ENCODE data around the gene MST1.

DNA sequence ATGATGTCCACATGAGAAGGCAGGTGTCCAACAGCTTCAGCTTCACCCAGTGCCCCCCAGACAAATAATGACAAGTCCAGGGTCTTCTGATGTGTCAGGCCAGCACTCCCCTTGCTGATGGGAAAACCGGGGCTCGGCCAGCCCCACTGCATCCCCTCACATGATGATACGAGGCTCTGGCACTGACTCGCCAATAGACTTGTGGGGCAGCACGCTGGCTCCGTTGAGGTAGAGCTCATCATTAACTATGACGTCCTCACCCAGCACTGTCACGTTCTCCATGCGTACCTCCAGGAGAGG is 32.3 kb upstream of the MST1 start:
- TF ChIP-seq RBAK (tag by site-specific recombination; IDR thresholded peaks at IDR 0.05) = no peak
- TF ChIP-seq, protein P1, sequence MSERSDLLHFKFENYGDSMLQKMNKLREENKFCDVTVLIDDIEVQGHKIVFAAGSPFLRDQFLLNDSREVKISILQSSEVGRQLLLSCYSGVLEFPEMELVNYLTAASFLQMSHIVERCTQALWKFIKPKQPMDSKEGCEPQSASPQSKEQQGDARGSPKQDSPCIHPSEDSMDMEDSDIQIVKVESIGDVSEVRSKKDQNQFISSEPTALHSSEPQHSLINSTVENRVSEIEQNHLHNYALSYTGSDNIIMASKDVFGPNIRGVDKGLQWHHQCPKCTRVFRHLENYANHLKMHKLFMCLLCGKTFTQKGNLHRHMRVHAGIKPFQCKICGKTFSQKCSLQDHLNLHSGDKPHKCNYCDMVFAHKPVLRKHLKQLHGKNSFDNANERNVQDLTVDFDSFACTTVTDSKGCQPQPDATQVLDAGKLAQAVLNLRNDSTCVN (tag by site-specific recombination; optimal IDR thresholded peaks at IDR 0.05) = no peak
- TF ChIP-seq ZNF274 (IDR thresholded peaks at IDR 0.05; ENCODE audit: low read length) = no peak
- no peak for TF ChIP-seq ZNF274 (tag by site-specific recombination; IDR thresholded peaks at IDR 0.05; ENCODE audit: borderline replicate concordance)
- TF ChIP-seq, protein P2, sequence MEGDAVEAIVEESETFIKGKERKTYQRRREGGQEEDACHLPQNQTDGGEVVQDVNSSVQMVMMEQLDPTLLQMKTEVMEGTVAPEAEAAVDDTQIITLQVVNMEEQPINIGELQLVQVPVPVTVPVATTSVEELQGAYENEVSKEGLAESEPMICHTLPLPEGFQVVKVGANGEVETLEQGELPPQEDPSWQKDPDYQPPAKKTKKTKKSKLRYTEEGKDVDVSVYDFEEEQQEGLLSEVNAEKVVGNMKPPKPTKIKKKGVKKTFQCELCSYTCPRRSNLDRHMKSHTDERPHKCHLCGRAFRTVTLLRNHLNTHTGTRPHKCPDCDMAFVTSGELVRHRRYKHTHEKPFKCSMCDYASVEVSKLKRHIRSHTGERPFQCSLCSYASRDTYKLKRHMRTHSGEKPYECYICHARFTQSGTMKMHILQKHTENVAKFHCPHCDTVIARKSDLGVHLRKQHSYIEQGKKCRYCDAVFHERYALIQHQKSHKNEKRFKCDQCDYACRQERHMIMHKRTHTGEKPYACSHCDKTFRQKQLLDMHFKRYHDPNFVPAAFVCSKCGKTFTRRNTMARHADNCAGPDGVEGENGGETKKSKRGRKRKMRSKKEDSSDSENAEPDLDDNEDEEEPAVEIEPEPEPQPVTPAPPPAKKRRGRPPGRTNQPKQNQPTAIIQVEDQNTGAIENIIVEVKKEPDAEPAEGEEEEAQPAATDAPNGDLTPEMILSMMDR (tag by site-specific recombination; IDR thresholded peaks at IDR 0.05) = no peak
- TF ChIP-seq, protein P3, sequence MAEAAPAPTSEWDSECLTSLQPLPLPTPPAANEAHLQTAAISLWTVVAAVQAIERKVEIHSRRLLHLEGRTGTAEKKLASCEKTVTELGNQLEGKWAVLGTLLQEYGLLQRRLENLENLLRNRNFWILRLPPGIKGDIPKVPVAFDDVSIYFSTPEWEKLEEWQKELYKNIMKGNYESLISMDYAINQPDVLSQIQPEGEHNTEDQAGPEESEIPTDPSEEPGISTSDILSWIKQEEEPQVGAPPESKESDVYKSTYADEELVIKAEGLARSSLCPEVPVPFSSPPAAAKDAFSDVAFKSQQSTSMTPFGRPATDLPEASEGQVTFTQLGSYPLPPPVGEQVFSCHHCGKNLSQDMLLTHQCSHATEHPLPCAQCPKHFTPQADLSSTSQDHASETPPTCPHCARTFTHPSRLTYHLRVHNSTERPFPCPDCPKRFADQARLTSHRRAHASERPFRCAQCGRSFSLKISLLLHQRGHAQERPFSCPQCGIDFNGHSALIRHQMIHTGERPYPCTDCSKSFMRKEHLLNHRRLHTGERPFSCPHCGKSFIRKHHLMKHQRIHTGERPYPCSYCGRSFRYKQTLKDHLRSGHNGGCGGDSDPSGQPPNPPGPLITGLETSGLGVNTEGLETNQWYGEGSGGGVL (tag by site-specific recombination; IDR thresholded peaks at IDR 0.05) = no peak
- TF ChIP-seq, protein P4, sequence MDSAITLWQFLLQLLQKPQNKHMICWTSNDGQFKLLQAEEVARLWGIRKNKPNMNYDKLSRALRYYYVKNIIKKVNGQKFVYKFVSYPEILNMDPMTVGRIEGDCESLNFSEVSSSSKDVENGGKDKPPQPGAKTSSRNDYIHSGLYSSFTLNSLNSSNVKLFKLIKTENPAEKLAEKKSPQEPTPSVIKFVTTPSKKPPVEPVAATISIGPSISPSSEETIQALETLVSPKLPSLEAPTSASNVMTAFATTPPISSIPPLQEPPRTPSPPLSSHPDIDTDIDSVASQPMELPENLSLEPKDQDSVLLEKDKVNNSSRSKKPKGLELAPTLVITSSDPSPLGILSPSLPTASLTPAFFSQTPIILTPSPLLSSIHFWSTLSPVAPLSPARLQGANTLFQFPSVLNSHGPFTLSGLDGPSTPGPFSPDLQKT (IDR thresholded peaks at IDR 0.05; ENCODE audit: borderline replicate concordance, low read depth, low read length) = no peak
- TF ChIP-seq HOXA7 (CRISPR knock-in tag; IDR thresholded peaks at IDR 0.05; ENCODE audit: borderline replicate concordance) = no peak
- TF ChIP-seq, protein P5, sequence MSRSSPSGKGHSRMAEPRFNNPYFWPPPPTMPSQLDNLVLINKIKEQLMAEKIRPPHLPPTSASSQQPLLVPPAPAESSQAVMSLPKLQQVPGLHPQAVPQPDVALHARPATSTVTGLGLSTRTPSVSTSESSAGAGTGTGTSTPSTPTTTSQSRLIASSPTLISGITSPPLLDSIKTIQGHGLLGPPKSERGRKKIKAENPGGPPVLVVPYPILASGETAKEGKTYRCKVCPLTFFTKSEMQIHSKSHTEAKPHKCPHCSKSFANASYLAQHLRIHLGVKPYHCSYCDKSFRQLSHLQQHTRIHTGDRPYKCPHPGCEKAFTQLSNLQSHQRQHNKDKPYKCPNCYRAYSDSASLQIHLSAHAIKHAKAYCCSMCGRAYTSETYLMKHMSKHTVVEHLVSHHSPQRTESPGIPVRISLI (tag by site-specific recombination; IDR thresholded peaks at IDR 0.05) = no peak
- TF ChIP-seq ZNF792 (tag by site-specific recombination; IDR thresholded peaks at IDR 0.05) = no peak

Measured in HEK293 (cell line).